ENCODE data around the gene EPHA6. TPM values are rescaled to one million over a fixed set of nuclear protein-coding genes. Genes with fewer than 3 reads are reported as not detected.

The EPHA6 gene
- total and polyA plus RNA-seq, 7 experiments from 2014 or later = not detected

- Mint-ChIP-seq H3K4me3 (no peak overlapping the region), H3K9me3 (peaks cover 0 to 11% (median 2%) of the 10 kb centered on the region in 11 donors), H3K36me3 (no peaks in the 10 kb centered on the region), H3K27ac (no peak overlapping the region), H3K27me3 (no peaks in the 10 kb centered on the region), H3K4me1 (no peaks in the 10 kb centered on the region)
- no peaks in the 10 kb centered on the region for H3K4me1 ChIP-seq (ENCODE audit: control insufficient read depth in 2 of 2, insufficient read depth in 2 of 2, low read length in 2 of 2)
- H3K4me3 ChIP-seq (ENCODE audit: low read length) = no peak overlapping the region
- H3K27ac ChIP-seq (ENCODE audit: low read depth, low read length) = no peak overlapping the region
- CTCF ChIA-PET = no interaction called here
- intact Hi-C loops (cut with micrococcal nuclease) = no loop called here
- H3K9me3 ChIP-seq (ENCODE audit: control insufficient read depth in 2 of 3, low read length in 3 of 3) = no peaks in the 10 kb centered on the region
- POLR2A ChIA-PET = no interaction called here
- DNase-seq (no peak), ATAC-seq (no peak)
- H3K27me3 ChIP-seq (ENCODE audit: control insufficient read depth in 2 of 2, insufficient read depth in 2 of 2, low read length in 2 of 2) = no peaks in the 10 kb centered on the region
- H3K36me3 ChIP-seq (ENCODE audit: control insufficient read depth in 2 of 3, insufficient read depth in 3 of 3, low read length in 3 of 3) = no peaks in the 10 kb centered on the region
These were observed 737.8 kb downstream of the EPHA6 start for GRCh38 chr3:97552186-97552585.

GRCh38 chr3:97575742-97576141 is 761.3 kb downstream of the EPHA6 start:
- DNase-seq (no peak), ATAC-seq (no peak)
- H3K4me3 Mint-ChIP-seq = no peak overlapping the region
- intact Hi-C loops (cut with micrococcal nuclease) = no loop called here
- Histone ChIP-seq H3K9me3 (ENCODE audit: control insufficient read depth in 2 of 3, low read length in 3 of 3) (no peaks in the 10 kb centered on the region), H3K36me3 (ENCODE audit: control insufficient read depth in 2 of 3, insufficient read depth in 3 of 3, low read length in 3 of 3) (no peaks in the 10 kb centered on the region), H3K27ac (ENCODE audit: low read depth, low read length) (no peak overlapping the region), H3K27me3 (ENCODE audit: control insufficient read depth in 2 of 2, insufficient read depth in 2 of 2, low read length in 2 of 2) (no peaks in the 10 kb centered on the region), H3K4me3 (ENCODE audit: low read length) (no peak overlapping the region), H3K4me1 (ENCODE audit: control insufficient read depth in 2 of 2, insufficient read depth in 2 of 2, low read length in 2 of 2) (no peaks in the 10 kb centered on the region)
- H3K4me1 Mint-ChIP-seq = peaks cover 0 to 1% (median 0%) of the 10 kb centered on the region in 7 donors
- no peak overlapping the region for H3K27ac Mint-ChIP-seq
- H3K36me3 Mint-ChIP-seq = no peaks in the 10 kb centered on the region
- ChIA-PET CTCF (no interaction called here), POLR2A (no interaction called here)
- H3K27me3 Mint-ChIP-seq = no peaks in the 10 kb centered on the region
- H3K9me3 Mint-ChIP-seq = peaks cover 0 to 3% (median 0%) of the 10 kb centered on the region in 11 donors

GRCh38 chr3:97576221-97576620 is 761.8 kb downstream of the EPHA6 start:
- no peaks in the 10 kb centered on the region for H3K27me3 ChIP-seq (ENCODE audit: control insufficient read depth in 2 of 2, insufficient read depth in 2 of 2, low read length in 2 of 2)
- no peak for ATAC-seq

GRCh38 chr3:97579365-97579764 is 765.0 kb downstream of the EPHA6 start:
- ChIA-PET POLR2A (no interaction called here), CTCF (no interaction called here)
- Mint-ChIP-seq H3K27me3 (no peaks in the 10 kb centered on the region), H3K4me3 (no peak overlapping the region), H3K36me3 (no peaks in the 10 kb centered on the region), H3K9me3 (no peaks in the 10 kb centered on the region), H3K4me1 (peaks cover 0 to 1% (median 0%) of the 10 kb centered on the region in 7 donors), H3K27ac (no peak overlapping the region)
- H3K9me3 ChIP-seq (ENCODE audit: control insufficient read depth in 2 of 3, low read length in 3 of 3) = no peaks in the 10 kb centered on the region
- H3K27ac ChIP-seq (ENCODE audit: low read depth, low read length) = no peak overlapping the region
- ATAC-seq (no peak), DNase-seq (no peak)
- no peaks in the 10 kb centered on the region for H3K27me3 ChIP-seq (ENCODE audit: control insufficient read depth in 2 of 2, insufficient read depth in 2 of 2, low read length in 2 of 2)
- H3K36me3 ChIP-seq (ENCODE audit: control insufficient read depth in 2 of 3, insufficient read depth in 3 of 3, low read length in 3 of 3) = no peaks in the 10 kb centered on the region
- intact Hi-C loops (cut with micrococcal nuclease) = no loop called here
- no peak overlapping the region for H3K4me3 ChIP-seq (ENCODE audit: low read length)
- H3K4me1 ChIP-seq (ENCODE audit: control insufficient read depth in 2 of 2, insufficient read depth in 2 of 2, low read length in 2 of 2) = no peaks in the 10 kb centered on the region

More at GRCh38 chr3:97576221-97576620, 761.8 kb downstream of the EPHA6 start:
- Histone ChIP-seq H3K36me3 (ENCODE audit: control insufficient read depth in 2 of 3, insufficient read depth in 3 of 3, low read length in 3 of 3) (no peaks in the 10 kb centered on the region), H3K4me1 (ENCODE audit: control insufficient read depth in 2 of 2, insufficient read depth in 2 of 2, low read length in 2 of 2) (no peaks in the 10 kb centered on the region), H3K4me3 (ENCODE audit: low read length) (no peak overlapping the region), H3K9me3 (ENCODE audit: control insufficient read depth in 2 of 3, low read length in 3 of 3) (no peaks in the 10 kb centered on the region), H3K27ac (ENCODE audit: low read depth, low read length) (no peak overlapping the region)
- DNase-seq = no peak
- no peak overlapping the region for H3K4me3 Mint-ChIP-seq
- peaks cover 0 to 1% (median 0%) of the 10 kb centered on the region in 7 donors for H3K4me1 Mint-ChIP-seq
- no peak overlapping the region for H3K27ac Mint-ChIP-seq
- H3K9me3 Mint-ChIP-seq = peaks cover 0 to 3% (median 0%) of the 10 kb centered on the region in 11 donors
- no peaks in the 10 kb centered on the region for H3K36me3 Mint-ChIP-seq
- ChIA-PET POLR2A (no interaction called here), CTCF (no interaction called here)
- no peaks in the 10 kb centered on the region for H3K27me3 Mint-ChIP-seq
- intact Hi-C loops (cut with micrococcal nuclease) = no loop called here

GRCh38 chr3:97610626-97611025 is 796.2 kb downstream of the EPHA6 start:
- no peaks in the 10 kb centered on the region for H3K4me1 ChIP-seq (ENCODE audit: control insufficient read depth in 2 of 2, insufficient read depth in 2 of 2, low read length in 2 of 2)
- no peak for DNase-seq
- H3K27me3 ChIP-seq (ENCODE audit: control insufficient read depth in 2 of 2, insufficient read depth in 2 of 2, low read length in 2 of 2) = no peaks in the 10 kb centered on the region
- no peaks in the 10 kb centered on the region for H3K36me3 ChIP-seq (ENCODE audit: control insufficient read depth in 2 of 3, insufficient read depth in 3 of 3, low read length in 3 of 3)
- Mint-ChIP-seq H3K4me1 (no peaks in the 10 kb centered on the region), H3K36me3 (no peaks in the 10 kb centered on the region), H3K4me3 (no peak overlapping the region), H3K27me3 (peaks cover 0 to 11% (median 0%) of the 10 kb centered on the region in 5 donors), H3K27ac (no peak overlapping the region), H3K9me3 (peaks cover 0 to 10% (median 3%) of the 10 kb centered on the region in 11 donors)
- no peak overlapping the region for H3K4me3 ChIP-seq (ENCODE audit: low read length)
- H3K9me3 ChIP-seq (ENCODE audit: control insufficient read depth in 2 of 3, low read length in 3 of 3) = no peaks in the 10 kb centered on the region
- intact Hi-C loops (cut with micrococcal nuclease) = no loop called here
- ATAC-seq = no peak
- ChIA-PET POLR2A (no interaction called here), CTCF (no interaction called here)
- H3K27ac ChIP-seq (ENCODE audit: low read depth, low read length) = no peak overlapping the region

- CTCF ChIA-PET = no interaction called here
- Mint-ChIP-seq H3K4me1 (no peaks in the 10 kb centered on the region), H3K9me3 (peaks cover 0 to 21% (median 5%) of the 10 kb centered on the region in 11 donors), H3K4me3 (no peak overlapping the region), H3K27ac (no peak overlapping the region), H3K36me3 (no peaks in the 10 kb centered on the region), H3K27me3 (peaks cover 0 to 6% (median 0%) of the 10 kb centered on the region in 5 donors)
- DNase-seq = no peak
- H3K4me3 ChIP-seq (ENCODE audit: low read length) = no peak overlapping the region
- no peak for ATAC-seq
- no peaks in the 10 kb centered on the region for H3K4me1 ChIP-seq (ENCODE audit: control insufficient read depth in 2 of 2, insufficient read depth in 2 of 2, low read length in 2 of 2)
- no peaks in the 10 kb centered on the region for H3K36me3 ChIP-seq (ENCODE audit: control insufficient read depth in 2 of 3, insufficient read depth in 3 of 3, low read length in 3 of 3)
- no peaks in the 10 kb centered on the region for H3K9me3 ChIP-seq (ENCODE audit: control insufficient read depth in 2 of 3, low read length in 3 of 3)
- no peak overlapping the region for H3K27ac ChIP-seq (ENCODE audit: low read depth, low read length)
- POLR2A ChIA-PET = no interaction called here
- intact Hi-C loops (cut with micrococcal nuclease) = no loop called here
- no peaks in the 10 kb centered on the region for H3K27me3 ChIP-seq (ENCODE audit: control insufficient read depth in 2 of 2, insufficient read depth in 2 of 2, low read length in 2 of 2)
These were observed 798.2 kb downstream of the EPHA6 start for GRCh38 chr3:97612632-97613031.

GRCh38 chr3:97613139-97613538 is 798.7 kb downstream of the EPHA6 start:
- DNase-seq (no peak), ATAC-seq (no peak)
- Histone ChIP-seq H3K4me1 (ENCODE audit: control insufficient read depth in 2 of 2, insufficient read depth in 2 of 2, low read length in 2 of 2) (no peaks in the 10 kb centered on the region), H3K27me3 (ENCODE audit: control insufficient read depth in 2 of 2, insufficient read depth in 2 of 2, low read length in 2 of 2) (no peaks in the 10 kb centered on the region), H3K36me3 (ENCODE audit: control insufficient read depth in 2 of 3, insufficient read depth in 3 of 3, low read length in 3 of 3) (no peaks in the 10 kb centered on the region), H3K4me3 (ENCODE audit: low read length) (no peak overlapping the region), H3K27ac (ENCODE audit: low read depth, low read length) (no peak overlapping the region), H3K9me3 (ENCODE audit: control insufficient read depth in 2 of 3, low read length in 3 of 3) (no peaks in the 10 kb centered on the region)
- H3K27ac Mint-ChIP-seq = no peak overlapping the region
- no peak overlapping the region for H3K4me3 Mint-ChIP-seq
- intact Hi-C loops (cut with micrococcal nuclease) = no loop called here
- peaks cover 0 to 6% (median 0%) of the 10 kb centered on the region in 5 donors for H3K27me3 Mint-ChIP-seq
- ChIA-PET CTCF (no interaction called here), POLR2A (no interaction called here)
- H3K9me3 Mint-ChIP-seq = peaks cover 0 to 26% (median 8%) of the 10 kb centered on the region in 11 donors
- H3K36me3 Mint-ChIP-seq = no peaks in the 10 kb centered on the region
- no peaks in the 10 kb centered on the region for H3K4me1 Mint-ChIP-seq

All from naive thymus-derived CD4-positive, alpha-beta T cell (primary cell).